ENCODE data around the gene OR1L8.

Gene OR1L8

DNA sequence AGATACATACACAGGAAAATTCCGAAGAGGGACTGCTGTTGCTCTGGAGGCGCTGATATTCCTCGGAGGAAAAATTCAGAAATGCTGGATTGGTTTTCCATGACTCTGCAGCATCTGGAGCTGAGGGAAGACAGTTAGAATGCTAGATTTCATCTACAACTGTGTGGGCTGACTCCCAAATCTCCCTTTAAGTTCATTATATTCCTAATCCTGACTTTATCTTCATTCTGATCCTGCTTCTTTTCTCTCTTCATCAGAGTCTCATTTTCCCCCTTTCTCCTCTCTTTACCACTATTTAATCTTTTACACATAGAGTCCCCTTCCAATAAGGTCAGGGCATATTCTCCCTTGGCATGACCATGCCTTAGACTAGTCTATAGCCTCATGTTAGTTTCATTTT, 56.0 kb downstream of the OR1L8 start, which contains the start of gene OR1N1:
TSS of gene OR1N1 (minus strand) at position 101 of the 400 bp plus-strand sequence. CDS start at position 101, 0 bp downstream.
- no peak for DNase-seq
- TF ChIP-seq, protein P1, sequence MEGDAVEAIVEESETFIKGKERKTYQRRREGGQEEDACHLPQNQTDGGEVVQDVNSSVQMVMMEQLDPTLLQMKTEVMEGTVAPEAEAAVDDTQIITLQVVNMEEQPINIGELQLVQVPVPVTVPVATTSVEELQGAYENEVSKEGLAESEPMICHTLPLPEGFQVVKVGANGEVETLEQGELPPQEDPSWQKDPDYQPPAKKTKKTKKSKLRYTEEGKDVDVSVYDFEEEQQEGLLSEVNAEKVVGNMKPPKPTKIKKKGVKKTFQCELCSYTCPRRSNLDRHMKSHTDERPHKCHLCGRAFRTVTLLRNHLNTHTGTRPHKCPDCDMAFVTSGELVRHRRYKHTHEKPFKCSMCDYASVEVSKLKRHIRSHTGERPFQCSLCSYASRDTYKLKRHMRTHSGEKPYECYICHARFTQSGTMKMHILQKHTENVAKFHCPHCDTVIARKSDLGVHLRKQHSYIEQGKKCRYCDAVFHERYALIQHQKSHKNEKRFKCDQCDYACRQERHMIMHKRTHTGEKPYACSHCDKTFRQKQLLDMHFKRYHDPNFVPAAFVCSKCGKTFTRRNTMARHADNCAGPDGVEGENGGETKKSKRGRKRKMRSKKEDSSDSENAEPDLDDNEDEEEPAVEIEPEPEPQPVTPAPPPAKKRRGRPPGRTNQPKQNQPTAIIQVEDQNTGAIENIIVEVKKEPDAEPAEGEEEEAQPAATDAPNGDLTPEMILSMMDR (IDR thresholded peaks at IDR 0.05; ENCODE audit: low read depth, low read length, missing control alignments), result no peak
- H3K36me3 ChIP-seq (replicated peaks), result no peaks in the 10 kb centered on the region
- H3K4me3 ChIP-seq (ENCODE audit: low read depth, low read length), result no peak within 1 kb of the TSS
- no peak within 1 kb of the TSS for H3K27ac ChIP-seq
- no peaks in the 10 kb centered on the region for H3K27me3 ChIP-seq (replicated peaks)
- in situ Hi-C loops (cut with HindIII; ENCODE audit: low pct_ligation_motif_present, low sequenced_read_pairs), result no loop called here

DNA sequence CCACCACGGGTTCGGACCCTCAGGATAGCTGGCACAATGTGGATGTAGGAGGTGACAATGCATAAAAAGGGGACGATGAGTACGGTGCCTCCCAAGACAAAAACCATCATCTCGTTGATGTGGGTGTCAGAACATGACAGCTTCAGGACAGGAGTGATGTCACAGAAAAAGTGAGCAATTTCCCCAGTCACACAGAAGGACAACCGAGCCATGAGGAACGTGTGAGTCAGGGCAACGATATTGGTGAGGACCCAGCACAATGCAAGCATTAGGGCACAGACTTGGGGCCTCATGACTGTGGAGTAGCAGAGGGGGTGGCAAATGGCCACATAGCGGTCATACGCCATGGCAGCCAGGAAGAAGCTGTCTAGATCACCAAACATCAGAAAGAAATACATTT, 56.6 kb downstream of the OR1L8 start:
- TF ChIP-seq, protein P1 (IDR thresholded peaks at IDR 0.05; ENCODE audit: low read depth, low read length, missing control alignments), result no peak
- no peak for DNase-seq
- Histone ChIP-seq H3K4me3 (ENCODE audit: low read depth, low read length) (no peak overlapping the region), H3K27me3 (replicated peaks) (no peaks in the 10 kb centered on the region), H3K27ac (no peak overlapping the region), H3K36me3 (replicated peaks) (no peaks in the 10 kb centered on the region)
- in situ Hi-C loops (cut with HindIII; ENCODE audit: low pct_ligation_motif_present, low sequenced_read_pairs), result no loop called here

DNA sequence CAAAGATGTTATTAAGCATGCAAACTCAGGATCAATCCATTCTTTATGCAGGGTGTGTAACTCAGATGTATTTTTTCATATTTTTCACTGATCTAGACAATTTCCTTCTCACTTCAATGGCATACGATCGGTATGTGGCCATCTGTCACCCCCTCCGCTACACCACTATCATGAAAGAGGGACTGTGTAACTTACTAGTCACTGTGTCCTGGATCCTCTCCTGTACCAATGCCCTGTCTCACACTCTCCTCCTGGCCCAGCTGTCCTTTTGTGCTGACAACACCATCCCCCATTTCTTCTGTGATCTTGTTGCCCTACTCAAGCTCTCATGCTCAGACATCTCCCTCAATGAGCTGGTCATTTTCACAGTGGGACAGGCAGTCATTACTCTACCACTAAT, 63.8 kb downstream of the OR1L8 start:
- TF ChIP-seq, protein P1 (IDR thresholded peaks at IDR 0.05; ENCODE audit: low read depth, low read length, missing control alignments), result no peak
- DNase-seq, result no peak
- in situ Hi-C loops (cut with HindIII; ENCODE audit: low pct_ligation_motif_present, low sequenced_read_pairs), result no loop called here
- Histone ChIP-seq H3K36me3 (replicated peaks) (no peaks in the 10 kb centered on the region), H3K27me3 (replicated peaks) (no peaks in the 10 kb centered on the region), H3K27ac (no peak overlapping the region), H3K4me3 (ENCODE audit: low read depth, low read length) (no peak overlapping the region)

DNA sequence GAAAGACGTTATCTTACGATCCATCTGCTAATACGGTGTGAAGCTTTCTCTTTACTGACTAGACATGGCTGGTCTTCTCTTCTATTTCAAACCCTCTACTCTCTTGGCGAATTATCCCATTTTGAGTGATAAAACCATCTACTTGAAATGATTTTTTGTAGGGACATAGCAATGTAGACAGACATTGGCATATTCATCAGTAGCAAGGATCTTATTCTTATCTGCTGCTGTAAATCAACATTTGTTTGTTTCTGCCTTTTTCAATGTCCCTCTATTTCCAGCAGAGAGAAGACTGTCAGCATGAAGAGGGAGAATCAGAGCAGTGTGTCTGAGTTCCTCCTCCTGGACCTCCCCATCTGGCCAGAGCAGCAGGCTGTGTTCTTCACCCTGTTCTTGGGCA, 64.3 kb downstream of the OR1L8 start, which contains the start of gene OR1J4:
TSS of gene OR1J4 (plus strand) at position 301 of the 400 bp plus-strand sequence. CDS start at position 301, 0 bp downstream.
- Histone ChIP-seq H3K36me3 (replicated peaks) (no peaks in the 10 kb centered on the region), H3K27me3 (replicated peaks) (no peaks in the 10 kb centered on the region), H3K27ac (no peak within 1 kb of the TSS), H3K4me3 (ENCODE audit: low read depth, low read length) (no peak within 1 kb of the TSS)
- no peak for DNase-seq
- in situ Hi-C loops (cut with HindIII; ENCODE audit: low pct_ligation_motif_present, low sequenced_read_pairs), result no loop called here
- TF ChIP-seq, protein P1 (IDR thresholded peaks at IDR 0.05; ENCODE audit: low read depth, low read length, missing control alignments), result no peak

DNA sequence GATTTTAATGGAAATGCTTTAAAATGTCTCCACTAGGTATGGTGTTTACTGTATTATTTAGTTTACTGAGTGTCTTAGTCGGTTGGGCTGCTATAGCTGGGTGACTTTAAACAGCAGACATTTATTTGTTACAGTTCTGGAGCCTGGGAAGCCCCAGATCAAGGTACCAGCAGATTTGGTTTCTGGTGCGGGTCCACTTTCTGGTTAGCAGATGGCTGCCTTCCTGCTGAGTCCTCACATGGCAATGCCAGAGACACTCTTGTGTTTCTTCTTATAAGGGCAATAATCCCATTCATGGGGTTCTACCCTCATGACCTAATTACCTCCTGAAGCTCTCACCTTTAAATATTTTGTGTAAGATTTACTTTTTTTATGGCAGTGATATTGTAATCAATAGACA, 65.0 kb downstream of the OR1L8 start:
- in situ Hi-C loops (cut with HindIII; ENCODE audit: low pct_ligation_motif_present, low sequenced_read_pairs), result no loop called here
- no peaks in the 10 kb centered on the region for H3K27me3 ChIP-seq (replicated peaks)

More for the DNA sequence above, 65.0 kb downstream of the OR1L8 start:
- Histone ChIP-seq H3K4me3 (ENCODE audit: low read depth, low read length) (no peak overlapping the region), H3K36me3 (replicated peaks) (no peaks in the 10 kb centered on the region), H3K27ac (no peak overlapping the region)
- DNase-seq, result no peak
- TF ChIP-seq, protein P1 (IDR thresholded peaks at IDR 0.05; ENCODE audit: low read depth, low read length, missing control alignments), result no peak
